Breast epithelium (tissue), 4 donors: ENCODE results near the gene CCDC172. TPM values are rescaled to one million over a fixed set of nuclear protein-coding genes. Genes with fewer than 3 reads are reported as not detected.

Source experiments
- DNase-seq, 2 donors: peaks; one replicate each; pipeline ENCODE4 v3.0.0-alpha.2; 2019; ENCODE audit warnings: low spot score in 2 of 2
- H3K27ac ChIP-seq, 2 donors: fragments of 200-600 bp; sonication (generic) in 1 of 2; one replicate each; pipeline ENCODE4 v1.5.1; 2016 to 2019; ENCODE audit warnings: mild to moderate bottlenecking in 1 of 2
- H3K27me3 ChIP-seq, 2 donors: fragments of 200-600 bp; sonication (generic) in 1 of 2; one replicate each; pipeline versions ENCODE4 v1.5.1 to v1.6.0; 2017 to 2019; ENCODE audit warnings: control low read depth in 1 of 2, mild to moderate bottlenecking in 1 of 2
- H3K36me3 ChIP-seq: fragments of 200-600 bp; one replicate; pipeline ENCODE4 v1.5.1; 2019
- H3K4me1 ChIP-seq, 2 donors: fragments of 200-600 bp; sonication (generic); one replicate each; pipeline ENCODE4 v1.5.1; 2016 to 2019; ENCODE audit warnings: control low read depth in 1 of 2
- H3K4me3 ChIP-seq, 3 donors: fragments of 200-600 bp; sonication (generic); 1 replicate in 2 of 3; 2 replicates in 1 of 3; pipeline ENCODE4 v1.5.1; 2016 to 2019; ENCODE audit warnings: mild to moderate bottlenecking in 3 of 3, moderate library complexity in 2 of 3
- H3K9me3 ChIP-seq, 2 donors: fragments of 200-600 bp; sonication (generic) in 1 of 2; one replicate each; pipeline ENCODE4 v1.5.1; 2016 to 2019; ENCODE audit warnings: control low read depth in 1 of 2
- POLR2A ChIP-seq: fragments of 450-650 bp; IDR thresholded peaks from one replicate; pipeline ENCODE4 v1.6.1; 2016; ENCODE audit warnings: antibody characterized with exemption, mild to moderate bottlenecking, moderate library complexity
- POLR2AphosphoS5 ChIP-seq, 3 donors: sonication (generic); formaldehyde crosslinking; IDR thresholded peaks; one replicate each; pipeline ENCODE4 v1.6.1; 2017; ENCODE audit warnings: antibody characterized with exemption in 3 of 3
- intact Hi-C: fragments of 100-400 bp; cut with DNase I; formaldehyde crosslinking; loops from one replicate; pipeline ENCODE4 v1.15.1; 2023; ENCODE audit warnings: low total_unique reads
- total RNA-seq, 3 donors: library from RNA; depleted of rRNA; stranded (reverse); fragments of >200 nt; gene quantifications; one replicate each; pipeline ENCODE4 v1.1.0, GENCODE V29; 2016
- TF ChIP-seq, protein P1 (sequence below), 3 donors: fragments of 450-650 bp; IDR thresholded peaks; one replicate each; pipeline ENCODE4 v1.5.1; 2016 to 2017; ENCODE audit warnings: antibody characterized with exemption in 3 of 3, mild to moderate bottlenecking in 3 of 3, moderate library complexity in 3 of 3

Gene CCDC172
- total RNA-seq, 3 donors from 2014 or later, result not detected

DNA sequence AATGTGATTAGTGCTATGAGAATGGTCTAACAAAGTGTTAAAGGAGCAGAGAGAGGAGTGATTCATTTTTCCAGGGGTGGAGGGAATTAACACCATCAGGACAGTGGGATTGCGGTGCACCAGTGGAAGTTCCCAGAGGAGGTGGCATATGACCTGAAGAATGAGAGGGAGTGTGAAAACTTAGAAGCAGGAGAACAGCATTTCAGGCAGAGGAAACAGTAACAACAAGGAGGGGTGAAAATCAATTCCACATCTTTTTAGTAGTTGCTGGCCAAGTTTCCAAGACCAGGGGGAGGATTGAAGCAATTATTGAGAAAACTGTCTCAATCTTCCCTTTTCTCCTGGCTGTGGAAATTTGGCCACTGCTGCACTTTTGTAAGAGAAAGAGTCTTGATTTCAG lies 23.7 kb upstream of the CCDC172 start:
- H3K27me3 ChIP-seq, result peaks cover 0 to 3% of the 10 kb centered on the region in 2 donors
- no peak overlapping the region for H3K27ac ChIP-seq
- H3K36me3 ChIP-seq, result no peaks in the 10 kb centered on the region
- H3K4me1 ChIP-seq, result no peaks in the 10 kb centered on the region
- DNase-seq, result no peak
- no peak overlapping the region for H3K4me3 ChIP-seq
- intact Hi-C loops, result no loop called here
- no peaks in the 10 kb centered on the region for H3K9me3 ChIP-seq
- TF ChIP-seq, protein P1, sequence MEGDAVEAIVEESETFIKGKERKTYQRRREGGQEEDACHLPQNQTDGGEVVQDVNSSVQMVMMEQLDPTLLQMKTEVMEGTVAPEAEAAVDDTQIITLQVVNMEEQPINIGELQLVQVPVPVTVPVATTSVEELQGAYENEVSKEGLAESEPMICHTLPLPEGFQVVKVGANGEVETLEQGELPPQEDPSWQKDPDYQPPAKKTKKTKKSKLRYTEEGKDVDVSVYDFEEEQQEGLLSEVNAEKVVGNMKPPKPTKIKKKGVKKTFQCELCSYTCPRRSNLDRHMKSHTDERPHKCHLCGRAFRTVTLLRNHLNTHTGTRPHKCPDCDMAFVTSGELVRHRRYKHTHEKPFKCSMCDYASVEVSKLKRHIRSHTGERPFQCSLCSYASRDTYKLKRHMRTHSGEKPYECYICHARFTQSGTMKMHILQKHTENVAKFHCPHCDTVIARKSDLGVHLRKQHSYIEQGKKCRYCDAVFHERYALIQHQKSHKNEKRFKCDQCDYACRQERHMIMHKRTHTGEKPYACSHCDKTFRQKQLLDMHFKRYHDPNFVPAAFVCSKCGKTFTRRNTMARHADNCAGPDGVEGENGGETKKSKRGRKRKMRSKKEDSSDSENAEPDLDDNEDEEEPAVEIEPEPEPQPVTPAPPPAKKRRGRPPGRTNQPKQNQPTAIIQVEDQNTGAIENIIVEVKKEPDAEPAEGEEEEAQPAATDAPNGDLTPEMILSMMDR (IDR thresholded peaks at IDR 0.05), result no peak
- TF ChIP-seq POLR2AphosphoS5 (IDR thresholded peaks at IDR 0.05) (no peak), POLR2A (no peak)

- TF ChIP-seq, protein P1 (IDR thresholded peaks at IDR 0.05), result no peak
- TF ChIP-seq POLR2A (no peak), POLR2AphosphoS5 (IDR thresholded peaks at IDR 0.05) (no peak)
- no peaks in the 10 kb centered on the region for H3K9me3 ChIP-seq
- intact Hi-C loops, result no loop called here
- H3K4me3 ChIP-seq, result no peak overlapping the region
- H3K27ac ChIP-seq, result no peak overlapping the region
- no peaks in the 10 kb centered on the region for H3K36me3 ChIP-seq
- no peaks in the 10 kb centered on the region for H3K4me1 ChIP-seq
- H3K27me3 ChIP-seq, result no peaks in the 10 kb centered on the region
- DNase-seq, result no peak
Observed at GRCh38 chr10:116304923-116305322, 19.3 kb upstream of the CCDC172 start.

- intact Hi-C loops, result no loop called here
Observed at GRCh38 chr10:116306847-116307246, 17.4 kb upstream of the CCDC172 start.

DNA sequence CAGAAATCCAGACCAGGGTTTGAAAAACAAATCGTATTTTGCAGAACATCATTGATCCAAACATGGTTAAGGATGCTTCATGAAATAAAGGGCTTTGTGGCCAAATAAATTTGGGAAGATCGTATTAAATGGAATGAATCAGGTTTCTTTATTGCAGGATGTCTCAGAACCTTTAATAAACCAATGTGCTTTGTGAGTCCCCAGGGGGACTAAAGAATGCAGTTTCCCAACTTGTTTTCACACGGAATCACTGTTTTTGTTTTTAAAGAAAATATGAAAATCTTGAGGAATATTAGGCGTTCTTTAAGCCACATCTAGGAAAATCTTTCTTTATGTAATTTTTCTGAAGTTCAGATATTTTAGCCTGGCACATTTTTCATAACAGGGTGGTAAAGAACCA lies 16.8 kb upstream of the CCDC172 start:
- H3K36me3 ChIP-seq, result no peaks in the 10 kb centered on the region
- no peak overlapping the region for H3K4me3 ChIP-seq
- TF ChIP-seq POLR2A, result no peak
- DNase-seq, result no peak
- no peak overlapping the region for H3K27ac ChIP-seq
- no peaks in the 10 kb centered on the region for H3K4me1 ChIP-seq
- no peaks in the 10 kb centered on the region for H3K27me3 ChIP-seq
- intact Hi-C loops, result no loop called here
- no peaks in the 10 kb centered on the region for H3K9me3 ChIP-seq

More at GRCh38 chr10:116306847-116307246, 17.4 kb upstream of the CCDC172 start:
- TF ChIP-seq, protein P1 (IDR thresholded peaks at IDR 0.05), result no peak
- TF ChIP-seq POLR2AphosphoS5 (IDR thresholded peaks at IDR 0.05) (no peak), POLR2A (no peak)
- Histone ChIP-seq H3K27ac (no peak overlapping the region), H3K4me1 (no peaks in the 10 kb centered on the region), H3K4me3 (no peak overlapping the region), H3K9me3 (no peaks in the 10 kb centered on the region), H3K36me3 (no peaks in the 10 kb centered on the region), H3K27me3 (no peaks in the 10 kb centered on the region)
- DNase-seq, result no peak

- H3K36me3 ChIP-seq, result no peaks in the 10 kb centered on the region
- no peak overlapping the region for H3K27ac ChIP-seq
- no peak overlapping the region for H3K4me3 ChIP-seq
- TF ChIP-seq, protein P1 (IDR thresholded peaks at IDR 0.05), result no peak
- TF ChIP-seq POLR2A (no peak), POLR2AphosphoS5 (IDR thresholded peaks at IDR 0.05) (no peak)
- no peaks in the 10 kb centered on the region for H3K27me3 ChIP-seq
- H3K4me1 ChIP-seq, result no peaks in the 10 kb centered on the region
- no peak for DNase-seq
- no peaks in the 10 kb centered on the region for H3K9me3 ChIP-seq
- intact Hi-C loops, result no loop called here
Observed at GRCh38 chr10:116311016-116311415, 13.2 kb upstream of the CCDC172 start.
